Stimulated activated CD4-positive, alpha-beta T cell treated with anti-CD3 and anti-CD28 coated beads, Interleukin-1b, Interleukin-23, amount 100 ng/mL, for 1 hour (primary cell): Measurements from ENCODE around the gene CSAD.
"Not testable (repeated sequence)": the region's sequence is repeated elsewhere in the genome, so short reads cannot be mapped to it uniquely, and the experiment has no call there.

Experiments
- DNase-seq, 2 donors: peaks; one replicate each; pipeline ENCODE4 v3.0.0-alpha.2; 2020; ENCODE audit warnings: low read depth in 2 of 2

Gene CSAD

DNA sequence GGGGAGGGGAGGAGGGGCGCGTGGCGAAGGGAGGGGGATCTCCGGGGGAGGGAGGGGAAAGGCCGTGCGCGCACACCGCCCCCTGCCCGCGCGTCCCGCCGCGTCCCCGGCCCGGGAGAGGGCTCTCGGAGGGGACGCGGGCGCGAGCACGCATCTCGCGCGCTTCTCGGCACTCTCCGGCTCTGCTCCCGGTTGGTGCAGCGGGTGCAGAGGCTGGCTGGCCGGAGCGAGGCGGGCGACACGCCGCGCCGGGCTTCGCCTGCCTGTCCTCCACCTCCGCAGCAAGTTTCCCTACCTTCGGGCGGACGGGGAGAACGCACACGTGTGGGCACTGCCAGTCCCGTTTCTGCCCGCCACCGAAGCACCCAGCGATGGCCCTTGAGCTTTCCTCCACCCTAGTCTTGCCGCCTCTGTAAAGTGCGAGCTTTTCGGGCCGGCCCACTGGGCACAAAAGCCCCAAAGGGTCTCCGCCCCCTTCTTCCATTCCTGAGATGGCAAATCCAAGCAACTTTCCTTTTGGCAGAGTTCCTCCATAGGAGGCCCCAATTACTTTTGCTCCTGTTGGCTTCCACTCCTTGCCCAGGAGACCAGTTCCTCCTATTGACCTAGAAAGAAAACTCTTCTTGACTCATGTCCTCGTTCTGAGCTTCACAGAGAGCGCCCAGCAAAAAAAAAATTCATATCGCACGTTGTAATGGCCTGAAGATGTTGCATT lies 363 bp upstream of the CSAD start:
- DNase-seq: peak; percentile 50 to 64

- no peak for DNase-seq
Measured at GRCh38 chr12:53179687-53180219, 972 bp downstream of the CSAD start.

DNA sequence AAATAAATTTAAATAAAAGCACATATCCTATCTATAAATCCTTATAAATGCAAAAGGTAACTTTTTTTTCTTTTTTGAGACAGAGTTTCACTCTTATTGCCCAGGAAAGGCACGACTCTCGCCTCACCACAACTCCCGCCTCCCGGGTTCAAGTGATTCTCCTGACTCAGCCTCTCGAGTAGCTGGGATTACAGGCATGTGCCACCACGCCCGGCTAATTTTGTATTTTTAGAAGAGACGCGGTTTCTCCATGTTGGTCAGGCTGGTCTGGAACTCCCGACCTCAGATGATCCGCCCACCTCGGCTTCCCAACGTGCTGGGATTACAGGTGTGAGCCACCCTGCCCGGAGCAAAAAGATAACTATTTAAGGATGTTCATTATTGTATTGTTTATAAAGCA lies 1.9 kb downstream of the CSAD start:
- DNase-seq: not testable (repeated sequence)

- not testable (repeated sequence) for DNase-seq
Measured at GRCh38 chr12:53177447-53177846, 3.3 kb downstream of the CSAD start.

GRCh38 chr12:53176750-53177149 lies 4.0 kb downstream of the CSAD start:
- DNase-seq: no peak

DNA sequence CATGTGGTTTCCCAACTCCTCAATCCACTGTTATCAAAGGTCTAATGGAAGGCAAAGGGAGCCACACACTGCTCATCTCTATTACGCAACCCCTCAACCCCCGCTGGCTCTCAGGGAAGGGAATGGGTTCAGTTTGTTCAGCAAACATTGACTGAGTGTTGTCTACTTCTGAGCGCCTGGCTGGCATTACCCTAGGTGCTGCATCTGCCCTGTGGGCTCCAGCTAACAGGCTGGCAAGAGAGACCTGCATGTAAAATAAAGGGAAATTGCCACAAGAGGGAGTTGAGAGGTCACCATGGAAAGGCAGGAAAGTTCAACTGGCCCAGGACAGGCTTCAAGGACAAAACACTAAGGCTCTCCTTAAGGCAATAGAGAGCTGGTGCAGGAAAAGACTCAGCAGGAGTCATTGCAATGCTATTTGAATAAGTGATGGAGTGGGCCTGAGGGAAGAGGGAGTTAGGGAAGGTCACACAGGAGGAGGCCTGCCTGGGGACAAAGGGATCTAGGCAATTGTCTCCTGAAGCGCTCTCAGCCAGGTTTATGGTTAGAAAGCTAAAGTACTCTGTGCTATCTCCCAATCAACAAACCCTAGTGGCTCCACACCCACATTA lies 5.7 kb downstream of the CSAD start:
- no peak for DNase-seq

DNA sequence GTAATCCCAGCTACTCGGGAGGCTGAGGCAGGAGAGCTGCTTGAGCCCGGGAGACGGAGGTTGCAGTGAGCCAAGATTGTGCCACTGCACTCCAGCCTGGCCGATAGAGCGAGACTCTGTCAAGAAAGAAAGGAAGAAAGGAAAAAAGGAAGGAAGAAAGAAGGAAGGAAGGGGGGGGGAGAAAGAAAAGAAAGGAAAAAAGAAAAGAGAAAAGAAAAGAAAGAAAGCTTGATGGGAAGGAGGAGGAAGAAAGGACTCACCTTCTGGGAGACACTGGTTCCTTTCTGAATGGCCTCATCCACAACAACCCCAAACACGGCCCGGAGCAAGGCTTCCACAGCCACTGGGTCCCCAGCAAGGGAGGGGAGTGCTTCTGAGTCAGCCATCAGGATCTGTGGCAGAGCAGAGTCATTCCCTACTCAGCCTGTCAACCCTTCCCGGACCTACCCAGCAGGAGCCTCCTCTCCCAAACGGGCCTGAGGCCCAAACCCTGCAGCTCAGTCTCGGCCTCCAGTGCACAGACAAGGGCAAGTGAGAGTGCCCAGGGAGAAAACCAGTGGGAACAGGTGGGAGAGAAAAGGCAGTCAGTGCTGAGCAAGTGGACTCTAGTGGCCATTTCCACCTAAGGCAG lies 7.5 kb downstream of the CSAD start:
- DNase-seq: no peak

- DNase-seq: no peak
Measured at GRCh38 chr12:53172352-53172751, 8.4 kb downstream of the CSAD start.

- no peak for DNase-seq
Measured at GRCh38 chr12:53171725-53172329, 8.9 kb downstream of the CSAD start.

DNA sequence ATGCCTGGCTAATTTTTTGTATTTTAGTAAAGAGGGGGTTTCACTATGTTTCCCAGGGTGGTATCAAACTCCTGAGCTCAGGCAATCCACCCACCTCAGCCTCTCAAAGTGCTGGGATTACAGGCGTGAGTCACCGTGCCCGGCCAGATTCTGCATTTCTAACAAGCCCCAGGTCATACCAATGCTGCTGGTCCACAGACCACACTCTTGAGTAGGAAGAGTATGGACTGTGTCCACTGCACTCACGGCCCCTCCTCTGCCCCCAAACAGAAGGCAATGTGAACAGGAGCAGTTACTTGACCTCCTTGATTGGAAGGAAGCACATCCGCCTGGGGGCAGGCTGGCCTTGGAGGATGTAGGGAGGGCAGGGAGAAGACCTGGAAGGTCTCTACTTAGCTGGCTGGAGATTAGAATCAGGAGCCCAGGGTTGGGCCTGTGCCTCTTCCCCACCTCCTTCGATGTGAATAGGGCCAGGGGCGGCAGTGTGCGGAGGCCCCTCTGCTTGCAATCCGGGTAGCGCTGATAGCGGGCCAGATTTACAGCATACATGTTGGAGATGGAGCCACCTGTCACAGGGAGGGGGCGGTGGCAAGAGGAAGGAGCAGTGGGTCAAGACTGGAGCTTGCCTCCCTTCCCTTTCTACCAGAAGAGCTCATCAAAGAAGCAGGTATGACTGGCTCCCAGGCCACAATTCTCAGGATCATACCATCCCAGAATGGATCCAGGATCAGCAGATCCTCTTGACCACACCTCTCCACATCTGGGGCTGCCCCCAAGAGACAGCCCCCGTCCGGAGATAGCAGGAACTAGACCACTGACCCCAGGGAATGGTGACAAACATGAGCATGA lies 9.6 kb downstream of the CSAD start:
- DNase-seq: no peak

GRCh38 chr12:53170215-53170614 lies 10.5 kb downstream of the CSAD start:
- DNase-seq: no peak

DNA sequence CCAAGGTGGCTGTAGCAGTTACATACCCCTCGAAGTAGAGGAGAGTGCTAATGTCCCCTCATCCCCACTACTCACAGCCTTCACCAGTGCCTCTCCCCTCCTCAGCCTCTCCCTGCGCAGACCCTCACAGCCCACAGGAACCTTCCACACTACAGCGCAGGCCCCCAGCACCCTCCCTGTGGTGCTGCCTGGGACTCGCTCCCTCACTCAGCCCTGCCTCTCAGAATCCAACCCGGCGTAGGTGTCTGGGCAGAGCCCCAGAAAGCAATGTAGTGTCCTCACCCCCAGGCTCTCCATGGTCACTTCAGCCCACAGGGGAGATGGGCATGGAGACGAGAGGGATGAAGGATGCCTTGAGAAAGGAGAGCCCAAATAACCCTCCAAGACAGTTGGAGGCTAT lies 11.1 kb downstream of the CSAD start:
- no peak for DNase-seq

DNA sequence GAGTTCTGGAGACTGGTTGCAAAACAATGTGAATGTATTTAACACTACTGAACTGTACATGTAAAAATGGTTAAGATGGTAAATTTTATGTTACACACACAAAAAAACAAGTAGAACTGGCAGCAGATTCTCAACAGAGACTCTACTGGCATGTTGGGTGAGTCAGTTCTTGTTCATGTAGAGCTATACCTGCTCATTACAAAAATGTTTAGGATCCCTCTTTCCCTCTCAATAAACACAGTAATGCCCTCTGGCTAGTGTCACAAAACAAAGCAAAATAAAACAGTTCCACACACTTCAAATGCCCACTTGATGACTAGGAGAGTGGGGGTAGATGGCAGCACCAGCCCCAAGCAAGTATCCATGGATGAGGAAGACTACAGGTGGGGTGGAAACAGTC lies 13.9 kb downstream of the CSAD start:
- DNase-seq: no peak

DNA sequence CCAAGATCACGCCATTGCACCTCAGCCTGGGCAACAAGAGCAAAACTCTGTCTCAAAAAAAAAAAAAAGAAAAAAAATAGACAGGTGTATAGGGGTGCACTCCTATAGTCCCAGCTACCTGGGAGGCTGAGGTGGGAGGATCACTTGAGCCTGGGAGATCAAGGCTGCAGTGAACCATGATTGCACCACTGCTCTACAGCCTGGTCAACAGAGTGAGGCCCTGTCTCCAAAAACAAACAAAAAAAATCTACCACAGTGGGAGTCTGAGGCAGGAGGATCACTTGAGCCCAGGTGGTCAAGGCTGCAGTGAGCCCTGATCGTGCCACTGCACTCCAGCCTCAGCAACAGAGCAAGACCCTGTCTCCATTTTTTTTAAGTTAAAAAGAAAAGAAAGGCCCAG lies 17.7 kb downstream of the CSAD start:
- not testable (repeated sequence) for DNase-seq

DNA sequence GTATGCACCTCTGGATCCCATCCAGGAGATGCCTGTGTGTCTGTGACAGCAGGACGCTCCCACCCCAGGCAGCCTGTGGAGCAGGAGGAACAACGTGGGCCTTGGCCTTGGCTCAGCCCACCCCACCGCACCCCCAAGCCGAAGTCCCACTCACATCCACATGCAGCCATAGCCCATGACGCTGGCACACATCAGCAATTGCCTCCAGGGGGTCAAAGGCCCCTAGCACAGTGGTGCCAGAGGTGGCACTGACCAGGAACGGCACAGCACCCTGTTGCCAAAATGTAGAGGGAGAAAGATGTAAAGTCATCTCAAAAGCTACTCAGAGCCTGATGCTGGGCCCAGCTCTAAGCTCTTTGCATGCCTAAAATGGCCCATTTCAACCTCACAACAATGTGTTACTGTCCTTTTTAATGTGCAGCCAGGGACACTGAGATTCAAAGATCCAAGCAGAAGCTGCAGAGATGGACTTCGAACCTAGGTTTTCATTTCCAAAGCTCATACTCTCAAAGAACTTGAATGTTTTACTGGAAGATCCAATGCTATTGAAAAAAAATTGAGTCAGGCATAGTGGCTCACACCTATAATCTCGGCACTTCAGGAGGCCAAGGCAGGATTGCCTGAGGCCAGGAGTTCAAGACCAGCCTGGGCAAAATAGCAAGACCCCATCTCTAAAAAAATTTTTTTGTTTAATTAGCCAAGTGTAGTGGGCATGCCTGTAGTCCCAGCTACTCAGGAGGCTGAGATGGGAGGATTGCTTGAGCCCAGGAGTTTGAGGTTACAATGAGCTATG lies 19.4 kb downstream of the CSAD start:
- no peak for DNase-seq

DNA sequence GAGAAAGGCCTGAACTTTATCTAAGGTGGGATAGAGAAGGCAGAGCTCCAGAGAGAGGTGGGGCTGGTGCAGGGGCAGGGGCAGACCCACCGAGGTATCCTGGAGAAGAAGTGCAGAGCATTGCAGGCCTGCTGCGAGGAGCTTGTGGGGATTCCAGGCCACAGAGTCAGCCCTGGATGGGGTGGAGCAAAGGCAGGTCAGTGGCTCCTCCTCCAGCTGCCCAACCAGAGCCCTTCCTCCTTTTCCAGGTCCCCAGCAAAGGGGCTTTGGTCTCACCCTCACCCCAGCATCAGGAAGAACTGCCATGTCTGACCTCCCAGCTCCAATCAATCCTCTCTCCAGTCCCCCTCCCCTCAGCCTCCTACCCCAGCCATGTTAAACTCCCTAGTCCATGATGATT lies 20.1 kb downstream of the CSAD start:
- DNase-seq: no peak

- DNase-seq: no peak
Measured at GRCh38 chr12:53160000-53160399, 20.7 kb downstream of the CSAD start.

DNA sequence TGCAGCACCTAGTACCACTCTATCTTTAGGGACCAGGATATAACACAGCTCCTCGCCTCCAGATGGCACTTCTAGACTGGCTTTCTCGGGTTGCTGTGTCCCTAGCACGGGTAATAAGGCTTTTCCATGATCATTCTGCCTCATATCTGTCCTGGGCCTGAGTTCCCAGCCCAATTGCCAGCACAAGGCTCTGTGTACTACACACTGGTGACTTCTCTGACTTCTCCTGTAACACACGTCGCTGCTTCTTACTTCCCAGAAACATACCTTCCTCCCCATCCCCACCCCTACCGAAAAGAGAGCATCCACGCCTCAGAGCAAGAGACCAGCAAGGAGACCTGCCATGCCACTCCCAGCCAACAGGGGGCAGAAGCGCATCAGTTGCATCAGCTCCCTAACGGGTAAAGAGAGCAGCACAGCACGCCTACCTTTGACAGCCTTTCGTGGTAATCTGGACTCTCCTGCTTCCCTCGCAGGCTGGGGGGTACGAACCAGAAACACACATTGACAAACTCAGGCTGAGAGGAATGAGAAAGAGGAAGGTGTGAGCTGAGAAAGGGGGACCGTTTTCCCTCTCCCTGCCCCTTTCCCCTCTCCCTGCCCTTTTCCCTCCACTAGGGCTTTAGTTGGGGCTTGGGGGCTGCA lies 21.4 kb downstream of the CSAD start:
- peak; percentile 80 to 88 for DNase-seq

- no peak for DNase-seq
Measured at GRCh38 chr12:53152390-53152789, 28.3 kb downstream of the CSAD start.

DNA sequence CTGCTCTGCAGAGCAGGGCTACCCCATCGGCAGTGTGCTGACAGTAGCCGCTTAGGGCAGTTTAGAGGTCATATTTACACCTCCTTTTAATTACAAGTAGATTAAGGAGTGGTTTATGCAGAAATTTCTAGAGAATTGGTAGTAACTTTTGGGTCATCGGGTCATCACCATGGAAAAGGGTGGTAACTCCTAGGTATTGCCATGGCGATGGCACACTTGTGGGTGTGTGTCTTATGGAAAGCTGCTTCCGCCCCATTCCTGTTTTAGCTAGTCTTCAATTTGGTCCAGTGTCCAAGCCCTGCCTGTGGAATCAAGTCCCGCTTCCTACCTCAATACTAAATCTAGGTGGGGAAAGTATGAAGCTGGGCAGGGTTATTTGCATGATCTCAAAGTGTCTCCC lies 29.7 kb downstream of the CSAD start:
- DNase-seq: no peak
